Left ventricle myocardium inferior (tissue), 1 donor: Measurements from ENCODE around the gene COA4. TPM values are rescaled to one million over a fixed set of nuclear protein-coding genes. Genes with fewer than 3 reads are reported as not detected.
A peak's percentile ranks its signal among the peaks of the same experiment; 100 is the strongest.

Source experiments
- DNase-seq: peaks from one replicate; pipeline ENCODE4 v3.0.0-alpha.2; 2020
- H3K27ac ChIP-seq: fragments of 200-600 bp; replicated peaks from 2 replicates; pipeline ENCODE4 v1.8.0; 2021
- H3K27me3 ChIP-seq: fragments of 200-600 bp; 2 replicates; pipeline ENCODE4 v1.8.0; 2021; ENCODE audit warnings: low read depth
- H3K36me3 ChIP-seq: fragments of 200-600 bp; 2 replicates; pipeline ENCODE4 v1.8.0; 2021
- H3K4me1 ChIP-seq: fragments of 200-600 bp; 2 replicates; pipeline ENCODE4 v1.8.0; 2021
- H3K4me3 ChIP-seq: fragments of 200-600 bp; 2 replicates; pipeline ENCODE4 v1.8.0; 2021; ENCODE audit warnings: mild to moderate bottlenecking, moderate library complexity
- H3K9me3 ChIP-seq: fragments of 200-600 bp; replicated peaks from 2 replicates; pipeline ENCODE4 v1.8.0; 2021
- intact Hi-C: fragments of 100-400 bp; cut with micrococcal nuclease; formaldehyde crosslinking; loops from one replicate; pipeline ENCODE4 v1.11.0; 2022
- total RNA-seq: library from RNA; stranded (reverse); fragmentation: NEBNext Ultra II Directional; extraction: Animal tissue kit (Norgen Biotek cat#: 25700); gene quantifications from one replicate; pipeline ENCODE4 v1.2.1, GENCODE V29; 2021
- TF ChIP-seq, protein P1 (sequence below): fragments of 200-600 bp; IDR thresholded peaks from 2 replicates; pipeline ENCODE4 v1.8.0; 2021; ENCODE audit warnings: antibody characterized with exemption, mild to moderate bottlenecking, borderline replicate concordance
- donor health status: DM: no; HTN: yes; CAD: no; lungs with severe emphysema.

COA4 gene
- total RNA-seq, 1 donor from 2014 or later: 53.1 TPM

DNA sequence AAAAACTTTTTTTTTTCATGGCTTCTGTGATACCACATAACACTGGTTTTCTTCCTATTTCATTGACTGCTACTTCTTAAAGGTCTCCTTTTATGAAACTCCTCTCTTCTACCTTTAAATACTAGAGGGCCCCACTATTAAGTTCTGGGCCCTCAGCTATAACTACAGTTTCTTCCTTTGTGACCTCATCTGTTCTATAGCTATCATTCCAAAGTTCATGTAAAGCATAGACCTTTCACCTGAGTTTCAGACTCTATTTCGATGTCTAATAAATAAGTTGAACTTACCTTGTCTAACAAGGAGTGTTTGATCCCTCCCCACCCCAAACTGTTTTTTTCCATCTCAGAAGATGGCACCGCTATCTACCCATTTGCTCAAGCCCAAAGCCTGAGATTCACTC, 35.4 kb upstream of the COA4 start:
- no peak for DNase-seq
- intact Hi-C loops: no loop called here

DNA sequence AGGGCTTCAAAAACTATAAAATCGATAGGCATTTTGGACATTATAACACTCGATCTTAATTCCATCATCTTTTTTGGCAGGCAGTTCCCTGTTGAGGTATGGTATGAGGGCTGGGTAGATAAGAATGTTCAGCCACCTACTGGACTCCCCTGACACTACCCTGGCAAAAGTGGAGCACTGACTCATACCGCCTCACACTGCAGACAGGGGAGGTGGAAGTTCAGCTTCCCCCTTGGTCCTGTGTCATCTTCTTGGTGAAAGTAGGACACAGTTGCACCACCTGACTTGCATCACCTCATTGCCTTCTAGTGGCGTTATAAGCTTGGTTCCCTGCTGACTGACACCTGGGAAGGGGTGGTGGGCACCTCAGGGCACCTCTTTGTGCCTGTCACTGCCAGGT, 30.5 kb upstream of the COA4 start:
- intact Hi-C loops: no loop called here
- H3K36me3 ChIP-seq: peaks cover 71% of the 10 kb centered on the region
- TF ChIP-seq, protein P1, sequence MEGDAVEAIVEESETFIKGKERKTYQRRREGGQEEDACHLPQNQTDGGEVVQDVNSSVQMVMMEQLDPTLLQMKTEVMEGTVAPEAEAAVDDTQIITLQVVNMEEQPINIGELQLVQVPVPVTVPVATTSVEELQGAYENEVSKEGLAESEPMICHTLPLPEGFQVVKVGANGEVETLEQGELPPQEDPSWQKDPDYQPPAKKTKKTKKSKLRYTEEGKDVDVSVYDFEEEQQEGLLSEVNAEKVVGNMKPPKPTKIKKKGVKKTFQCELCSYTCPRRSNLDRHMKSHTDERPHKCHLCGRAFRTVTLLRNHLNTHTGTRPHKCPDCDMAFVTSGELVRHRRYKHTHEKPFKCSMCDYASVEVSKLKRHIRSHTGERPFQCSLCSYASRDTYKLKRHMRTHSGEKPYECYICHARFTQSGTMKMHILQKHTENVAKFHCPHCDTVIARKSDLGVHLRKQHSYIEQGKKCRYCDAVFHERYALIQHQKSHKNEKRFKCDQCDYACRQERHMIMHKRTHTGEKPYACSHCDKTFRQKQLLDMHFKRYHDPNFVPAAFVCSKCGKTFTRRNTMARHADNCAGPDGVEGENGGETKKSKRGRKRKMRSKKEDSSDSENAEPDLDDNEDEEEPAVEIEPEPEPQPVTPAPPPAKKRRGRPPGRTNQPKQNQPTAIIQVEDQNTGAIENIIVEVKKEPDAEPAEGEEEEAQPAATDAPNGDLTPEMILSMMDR: peak; percentile 49

More for the DNA sequence above, 35.4 kb upstream of the COA4 start:
- Histone ChIP-seq H3K4me3 (no peak overlapping the region), H3K27ac (no peak overlapping the region), H3K27me3 (no peaks in the 10 kb centered on the region), H3K36me3 (peaks cover 83% of the 10 kb centered on the region), H3K4me1 (peaks cover 4% of the 10 kb centered on the region), H3K9me3 (no peaks in the 10 kb centered on the region)
- TF ChIP-seq, protein P1: no peak

DNA sequence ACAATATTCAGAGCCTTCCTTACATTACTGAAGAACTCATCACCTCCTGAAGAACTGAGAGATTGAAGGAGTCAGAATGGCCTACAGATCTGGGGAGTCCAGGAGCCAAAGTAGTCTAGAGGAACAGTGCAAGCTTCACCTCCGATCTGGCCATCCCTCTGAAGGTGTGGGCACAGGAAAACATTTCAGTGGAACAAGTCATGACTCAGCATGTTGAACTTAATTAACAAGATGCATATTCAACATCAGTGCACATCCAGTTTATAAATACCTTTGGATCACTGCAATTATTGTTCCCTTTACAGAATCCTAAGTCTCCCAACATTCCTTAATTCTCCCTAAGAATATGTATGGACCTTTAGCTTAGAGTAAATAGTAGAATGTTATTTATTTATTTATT, 25.7 kb upstream of the COA4 start:
- H3K36me3 ChIP-seq: peaks cover 64% of the 10 kb centered on the region
- H3K4me1 ChIP-seq: peaks cover 1% of the 10 kb centered on the region
- TF ChIP-seq, protein P1: no peak
- no peaks in the 10 kb centered on the region for H3K27me3 ChIP-seq
- intact Hi-C loops: no loop called here
- no peak overlapping the region for H3K27ac ChIP-seq
- no peak overlapping the region for H3K4me3 ChIP-seq
- DNase-seq: no peak
- no peaks in the 10 kb centered on the region for H3K9me3 ChIP-seq

More for the DNA sequence above, 30.5 kb upstream of the COA4 start:
- Histone ChIP-seq H3K9me3 (no peaks in the 10 kb centered on the region), H3K27ac (no peak overlapping the region), H3K4me1 (peaks cover 4% of the 10 kb centered on the region), H3K4me3 (no peak overlapping the region), H3K27me3 (no peaks in the 10 kb centered on the region)
- DNase-seq: no peak

GRCh38 chr11:73894725-73895335, 18.2 kb upstream of the COA4 start:
- Histone ChIP-seq H3K27me3 (no peaks in the 10 kb centered on the region), H3K4me3 (no peak overlapping the region), H3K4me1 (no peaks in the 10 kb centered on the region), H3K27ac (no peak overlapping the region), H3K9me3 (no peaks in the 10 kb centered on the region), H3K36me3 (peaks cover 54% of the 10 kb centered on the region)
- DNase-seq: no peak
- intact Hi-C loops: no loop called here
- TF ChIP-seq, protein P1: no peak

DNA sequence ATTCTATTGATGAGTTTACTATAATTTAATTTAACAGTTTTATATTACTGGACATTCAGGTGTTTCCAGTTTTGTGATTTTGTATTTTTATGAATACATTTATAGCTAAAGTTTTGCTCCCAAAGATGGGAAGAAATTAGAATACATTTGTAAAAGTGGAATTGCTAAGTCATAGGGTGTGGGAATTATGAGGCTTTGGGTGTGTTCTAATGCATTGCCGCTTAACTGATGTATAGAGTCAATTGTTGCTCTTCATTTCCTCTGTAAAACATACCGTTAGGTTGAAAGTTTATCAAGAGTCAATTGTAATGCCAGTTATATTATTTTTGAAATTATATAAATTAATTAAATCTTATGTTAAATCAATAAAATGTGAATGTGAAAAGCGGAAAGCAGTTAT, 16.4 kb upstream of the COA4 start:
- peaks cover 59% of the 10 kb centered on the region for H3K36me3 ChIP-seq
- TF ChIP-seq, protein P1: no peak

More for the DNA sequence above, 16.4 kb upstream of the COA4 start:
- H3K27me3 ChIP-seq: no peaks in the 10 kb centered on the region
- intact Hi-C loops: no loop called here
- H3K27ac ChIP-seq: no peak overlapping the region
- DNase-seq: no peak
- H3K4me1 ChIP-seq: no peaks in the 10 kb centered on the region
- no peak overlapping the region for H3K4me3 ChIP-seq
- no peaks in the 10 kb centered on the region for H3K9me3 ChIP-seq
